HUDEP-2 (cell line): ENCODE results near the gene ABHD12B.
A peak's percentile ranks its signal among the peaks of the same experiment; 100 is the strongest.

Experiments
- DNase-seq, 76 experiments: peaks; one replicate each; lab custom pipeline; 2025; ENCODE audit not compliant: unreplicated experiment in 76 of 76; lab: John Stamatoyannopoulos, UW

The ABHD12B gene

GRCh38 chr14:50837850-50838470 lies 33.9 kb upstream of the ABHD12B start:
- no peak for DNase-seq

GRCh38 chr14:50839048-50839447 lies 32.8 kb upstream of the ABHD12B start:
- no peak for DNase-seq

DNA sequence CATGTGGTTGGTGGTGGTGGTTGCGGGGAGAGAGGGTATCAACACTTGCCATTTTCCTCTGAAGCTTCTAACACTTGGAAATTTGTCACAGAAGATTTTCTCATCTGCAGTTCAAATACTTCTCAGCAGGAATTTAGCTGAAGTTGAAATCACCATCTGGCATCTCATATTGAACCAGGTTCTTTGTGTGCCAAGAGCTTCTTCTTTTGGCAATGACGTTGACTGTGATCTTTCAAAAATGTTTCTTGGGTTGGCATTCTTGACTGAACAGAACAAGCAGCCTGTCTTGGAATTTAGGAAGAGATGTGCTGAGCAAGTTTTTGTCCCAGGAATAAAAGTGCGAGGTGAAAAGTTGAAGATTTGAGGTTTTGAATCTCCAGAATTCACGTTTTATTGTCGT lies 32.2 kb upstream of the ABHD12B start:
- DNase-seq, result no peak

DNA sequence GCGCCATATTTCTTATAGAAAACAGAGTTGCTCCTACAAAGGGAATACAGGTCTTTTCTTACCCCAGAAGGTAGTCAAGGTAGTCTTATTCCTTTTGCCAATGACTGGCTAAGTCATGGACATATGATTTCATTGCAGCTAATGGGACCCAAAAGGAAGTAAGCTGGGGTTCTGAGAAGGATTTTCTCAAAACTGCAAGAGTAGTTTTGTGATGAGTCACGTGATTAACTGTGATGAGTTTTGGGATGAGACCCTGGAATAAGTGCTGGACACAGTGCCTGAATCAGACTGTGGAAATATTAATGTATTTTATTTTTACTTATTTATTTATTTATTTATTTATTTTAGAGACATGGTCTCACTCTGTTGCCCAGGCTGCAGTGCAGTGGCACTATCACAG lies 27.5 kb upstream of the ABHD12B start:
- no peak for DNase-seq

GRCh38 chr14:50845166-50845565 lies 26.7 kb upstream of the ABHD12B start:
- no peak for DNase-seq

- DNase-seq, result no peak
Observed at GRCh38 chr14:50846226-50846880, 25.5 kb upstream of the ABHD12B start.

DNA sequence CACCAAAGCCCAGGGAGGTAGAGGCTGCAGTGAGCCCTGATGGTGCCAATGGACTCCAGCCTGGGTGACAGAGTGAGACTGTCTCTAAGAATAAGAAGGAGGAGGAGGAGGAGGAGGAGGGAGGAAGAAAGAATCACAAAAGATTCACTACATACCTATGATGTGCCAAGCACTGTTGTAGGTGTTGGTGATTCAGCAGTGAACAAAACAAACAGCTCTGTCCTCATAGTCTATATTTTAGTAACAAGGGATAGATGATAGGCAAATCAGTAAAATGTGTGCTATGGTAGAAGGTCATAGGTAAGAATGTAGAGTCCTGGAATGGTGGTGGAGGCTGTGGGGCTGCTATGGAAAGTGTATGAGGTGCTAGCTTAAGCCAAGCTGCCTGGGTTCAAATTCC lies 18.0 kb upstream of the ABHD12B start:
- DNase-seq, result no peak

GRCh38 chr14:50854521-50854920 lies 17.3 kb upstream of the ABHD12B start:
- DNase-seq, result no peak

DNA sequence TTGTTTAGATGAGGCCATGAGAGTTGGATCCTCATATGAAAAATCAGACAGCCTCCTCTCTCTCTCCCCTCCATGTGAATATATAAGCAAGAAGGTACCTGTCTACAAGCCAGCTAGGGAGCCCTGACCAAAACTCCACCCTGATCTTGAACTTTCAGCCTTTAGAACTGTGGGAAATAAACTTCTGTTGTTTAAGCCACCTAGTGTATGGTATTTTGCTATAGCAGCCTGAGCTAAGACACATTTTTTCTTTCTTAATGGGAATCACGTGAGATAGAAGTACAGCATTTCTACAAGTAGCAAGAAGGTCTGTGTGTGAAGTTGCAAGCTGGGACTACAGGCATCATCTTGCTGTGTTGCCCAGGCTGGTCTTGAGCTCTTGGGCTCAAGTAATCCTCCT lies 16.3 kb upstream of the ABHD12B start:
- DNase-seq, result no peak

GRCh38 chr14:50856660-50857059 lies 15.2 kb upstream of the ABHD12B start:
- DNase-seq, result no peak

DNA sequence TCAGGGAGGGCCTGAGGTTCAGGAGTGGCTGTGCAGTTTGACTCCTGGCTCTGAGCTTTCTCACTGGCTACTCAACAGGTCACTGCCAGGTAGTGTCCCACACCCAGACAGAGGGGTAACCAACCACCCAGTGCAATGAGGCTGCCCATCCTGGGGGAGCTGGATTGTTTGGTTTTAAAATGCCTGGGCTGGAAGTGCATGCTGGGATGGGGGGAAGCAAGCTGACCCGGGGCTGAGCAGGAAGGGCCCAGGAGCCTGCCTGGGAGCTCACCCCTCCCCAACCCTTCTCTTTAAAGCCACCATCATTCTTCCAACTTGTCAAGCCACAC lies 12.6 kb upstream of the ABHD12B start:
- DNase-seq, result no peak

- peak in 70 of 76 experiments; percentile 8 to 79 (median 56) for DNase-seq
Observed at GRCh38 chr14:50860478-50861086, 11.3 kb upstream of the ABHD12B start.

DNA sequence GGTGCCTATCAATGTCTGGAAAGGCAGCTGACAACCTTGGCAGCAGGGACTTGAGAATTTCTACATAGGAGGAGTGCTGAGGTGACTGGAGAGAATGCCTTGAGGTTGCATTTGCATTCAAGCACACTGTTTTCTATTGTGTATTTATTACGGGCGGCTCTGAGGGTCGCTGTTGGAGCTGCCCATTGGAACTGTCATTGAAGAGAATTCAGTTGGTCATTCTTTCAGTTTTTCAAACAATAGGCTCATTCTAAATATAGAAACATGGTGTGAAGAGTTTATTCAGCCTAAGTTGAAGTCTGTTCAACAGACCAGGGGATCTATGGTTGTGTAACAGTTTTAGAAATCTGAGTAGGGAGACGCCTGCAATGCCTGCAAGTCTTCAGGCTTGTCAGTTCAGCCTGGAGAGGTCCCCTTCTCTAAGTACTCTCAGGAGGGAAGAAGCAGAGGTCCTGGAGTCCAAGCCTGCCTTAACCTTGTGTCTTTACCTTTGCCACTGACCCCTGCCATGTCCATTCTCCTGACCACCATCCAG lies 9.8 kb upstream of the ABHD12B start:
- no peak for DNase-seq

DNA sequence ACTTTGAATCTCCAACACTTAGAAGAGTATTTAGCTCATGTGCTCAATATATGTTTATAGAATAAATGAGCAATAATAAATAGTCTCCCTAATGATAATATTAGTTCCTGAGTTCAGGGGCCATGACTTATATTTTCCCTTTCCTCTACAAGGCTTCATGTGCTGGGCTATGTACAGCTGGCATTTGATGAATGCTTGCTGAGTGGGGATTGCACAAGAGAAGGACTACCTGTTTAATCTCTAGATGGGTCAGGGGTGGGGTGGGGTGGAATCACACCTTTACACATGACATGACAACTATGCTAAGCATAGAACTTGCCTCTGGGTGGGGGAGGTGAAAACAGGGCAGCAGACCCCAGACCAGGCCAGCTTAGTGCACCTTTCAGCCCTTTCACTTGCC lies 7.6 kb upstream of the ABHD12B start:
- no peak for DNase-seq

DNA sequence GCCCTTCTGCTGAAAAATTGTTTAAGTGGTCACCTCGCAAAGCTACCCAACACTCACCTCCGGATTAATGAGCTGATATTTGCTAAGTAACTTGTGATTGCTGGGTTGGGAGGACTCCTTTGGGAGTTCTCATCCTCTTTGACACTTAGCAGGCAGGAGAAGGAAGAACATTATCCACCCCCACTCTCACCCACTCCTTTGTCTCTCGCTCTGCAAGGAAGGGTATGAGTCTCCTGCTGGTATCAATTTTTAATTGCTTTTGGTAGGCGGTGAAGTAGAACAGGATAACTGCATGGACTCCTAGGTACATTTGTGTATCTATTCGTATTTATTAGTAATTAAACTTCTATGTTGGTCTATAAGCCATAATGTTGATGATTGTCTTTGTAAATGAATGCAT lies 6.9 kb upstream of the ABHD12B start:
- DNase-seq, result no peak

GRCh38 chr14:50865391-50866076 lies 6.3 kb upstream of the ABHD12B start:
- no peak for DNase-seq

DNA sequence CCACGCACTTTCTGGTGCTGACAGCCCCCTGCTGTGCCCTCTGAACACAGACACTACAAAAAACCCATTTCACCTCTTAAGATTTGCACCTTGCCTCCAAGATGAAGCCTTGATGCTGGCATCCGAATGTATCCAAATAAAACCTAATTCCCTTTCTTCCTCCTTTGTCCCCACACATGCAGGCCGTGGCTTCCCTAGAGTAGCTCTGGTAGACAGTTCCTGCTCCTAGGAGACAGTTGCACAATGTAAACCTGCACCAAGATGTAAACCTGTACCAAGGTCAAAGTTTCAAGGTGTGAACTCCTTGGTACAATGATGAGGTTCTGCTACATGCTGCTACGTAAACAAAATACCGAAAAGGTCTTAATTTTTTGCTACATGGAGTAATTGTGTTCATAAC lies 625 bp upstream of the ABHD12B start:
- DNase-seq, result no peak

- DNase-seq, result no peak
Observed at GRCh38 chr14:50874757-50875156, 2.9 kb downstream of the ABHD12B start.

- DNase-seq, result no peak
Observed at GRCh38 chr14:50875359-50876070, 3.7 kb downstream of the ABHD12B start.

DNA sequence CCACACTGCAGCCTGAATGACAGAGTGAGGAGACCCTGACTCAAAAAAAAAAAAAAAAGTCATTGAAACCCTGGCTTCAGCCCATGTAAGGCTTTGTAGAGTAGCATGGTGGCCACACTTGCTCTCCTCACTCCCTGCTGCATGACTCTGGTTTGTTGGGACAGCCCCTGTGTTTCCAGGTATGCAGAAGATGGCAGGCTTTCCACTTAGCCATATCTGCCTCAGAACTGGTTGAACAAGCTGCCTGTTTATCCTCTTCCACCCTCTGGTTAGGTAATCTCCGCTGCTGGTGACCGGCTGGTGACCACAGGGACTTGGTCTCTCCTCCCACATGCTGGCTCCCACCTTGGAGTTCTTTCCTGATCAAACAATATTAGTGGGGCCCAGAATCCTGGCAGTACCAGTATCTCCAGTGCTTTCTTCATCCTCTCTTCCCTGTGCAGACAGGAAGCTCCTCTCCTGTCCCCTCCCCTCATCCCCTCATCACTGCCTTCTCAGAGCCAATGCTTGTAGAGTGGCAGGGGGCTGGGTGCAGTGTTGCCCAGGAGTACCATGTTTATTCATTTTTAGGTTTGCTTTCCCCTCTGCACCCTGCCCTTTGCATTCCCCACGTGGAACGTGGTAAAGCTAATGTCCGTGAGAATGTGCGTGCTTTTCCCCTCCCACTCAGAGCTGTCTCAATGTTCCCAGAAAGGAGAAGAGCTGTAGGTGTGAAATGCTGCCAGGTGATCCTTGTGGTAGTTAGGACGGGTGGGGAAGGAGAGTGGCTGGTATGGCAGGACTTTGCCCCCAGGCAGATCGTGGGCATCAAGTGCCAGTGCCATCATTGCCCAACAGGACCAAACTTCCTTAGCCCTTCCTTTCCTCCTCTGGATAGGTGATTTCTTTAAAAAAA lies 11.3 kb downstream of the ABHD12B start:
- no peak for DNase-seq
